GM19395 (cell line): Measurements from ENCODE around the gene GOLPH3L.
"Not testable (repeated sequence)": the region's sequence is repeated elsewhere in the genome, so short reads cannot be mapped to it uniquely, and the experiment has no call there.

Source experiments
- ATAC-seq: cut with Tn5 transposase; IDR thresholded peaks from one replicate; pipeline ENCODE4 v1.9.1; 2021; ENCODE audit warnings: mild to moderate bottlenecking, moderate library complexity; ENCODE audit not compliant: unreplicated experiment

GOLPH3L gene

DNA sequence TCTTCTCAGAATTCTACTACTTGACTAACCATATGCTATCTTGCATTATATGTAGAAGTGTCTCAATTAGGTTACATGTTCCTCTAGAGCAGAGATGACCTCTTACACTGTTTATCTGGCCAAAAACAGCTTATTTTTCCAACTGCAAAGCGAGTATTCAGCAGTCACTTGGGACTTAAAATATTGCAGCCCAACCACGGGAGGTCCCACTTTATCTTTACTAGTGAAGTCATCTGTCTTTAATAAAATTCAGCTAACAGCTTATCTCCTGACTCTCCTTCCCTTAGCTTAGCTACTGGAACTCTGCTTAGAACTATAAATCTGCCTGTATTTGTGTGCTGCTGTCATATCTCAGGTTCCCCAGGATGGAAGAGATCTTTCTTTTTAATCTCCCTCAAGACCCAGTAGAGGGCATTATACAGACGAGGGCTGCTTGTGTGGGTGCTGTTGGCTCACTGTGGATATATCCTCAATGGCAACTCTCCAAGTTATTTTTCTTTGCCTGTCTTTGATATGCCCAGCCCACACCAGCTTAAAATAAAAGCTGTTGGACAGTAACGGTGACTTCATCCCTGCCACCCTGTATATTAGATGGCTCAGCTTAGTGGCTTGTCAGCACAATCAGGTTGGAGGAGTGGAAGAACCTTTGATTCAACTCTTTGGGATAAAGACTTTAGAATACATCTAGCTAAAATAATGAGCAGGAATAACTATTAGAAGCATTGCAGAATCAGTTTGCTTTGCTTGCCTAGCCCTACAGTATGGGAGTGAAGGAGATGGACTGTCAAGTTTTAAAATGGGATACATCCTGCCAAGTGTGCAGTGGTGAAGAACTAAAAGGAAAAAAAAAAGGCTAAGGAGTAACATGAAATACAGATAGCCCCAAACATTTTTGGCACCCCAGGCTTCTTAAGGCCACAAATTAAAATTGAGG, 77.1 kb downstream of the GOLPH3L start:
- ATAC-seq: no peak

DNA sequence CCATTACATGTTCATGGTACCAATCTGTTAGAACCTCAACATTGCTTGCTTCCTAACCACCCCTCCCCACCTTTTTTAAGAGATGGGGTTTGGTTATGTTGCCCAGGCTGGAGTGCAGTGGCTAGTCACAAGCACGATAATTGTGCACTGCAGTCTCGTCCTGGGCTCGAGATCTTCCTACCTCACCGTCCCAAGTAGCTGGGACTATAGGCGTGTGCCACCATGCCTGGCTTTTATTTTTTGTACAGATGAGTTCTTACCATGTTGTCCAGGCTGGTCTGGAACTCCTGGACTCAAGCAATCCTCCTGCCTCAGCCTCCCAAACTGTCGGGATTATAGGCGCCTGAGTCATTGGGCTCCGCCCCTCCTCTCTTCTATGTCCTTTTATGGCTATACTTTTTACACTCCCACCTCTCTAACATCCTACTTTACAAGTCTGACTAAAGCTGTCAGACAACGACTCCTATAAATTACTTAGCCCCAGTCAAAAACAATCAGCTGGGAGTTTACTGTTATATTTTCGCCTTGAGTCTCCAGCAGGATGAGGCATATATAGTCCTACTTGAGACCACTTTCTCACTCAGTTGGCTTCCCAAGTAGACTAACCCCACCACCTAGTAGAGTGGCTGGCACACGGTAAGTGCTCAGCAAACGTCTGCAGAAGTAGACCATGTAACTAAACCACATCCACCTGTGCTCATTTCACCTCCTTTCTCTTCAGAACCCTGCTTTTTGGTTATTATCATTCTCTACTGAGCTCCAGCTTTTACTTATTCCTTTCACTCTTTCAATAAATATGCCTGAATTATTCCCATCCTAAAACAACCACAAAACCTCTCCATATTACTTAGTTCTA, 81.4 kb downstream of the GOLPH3L start:
- no peak for ATAC-seq

DNA sequence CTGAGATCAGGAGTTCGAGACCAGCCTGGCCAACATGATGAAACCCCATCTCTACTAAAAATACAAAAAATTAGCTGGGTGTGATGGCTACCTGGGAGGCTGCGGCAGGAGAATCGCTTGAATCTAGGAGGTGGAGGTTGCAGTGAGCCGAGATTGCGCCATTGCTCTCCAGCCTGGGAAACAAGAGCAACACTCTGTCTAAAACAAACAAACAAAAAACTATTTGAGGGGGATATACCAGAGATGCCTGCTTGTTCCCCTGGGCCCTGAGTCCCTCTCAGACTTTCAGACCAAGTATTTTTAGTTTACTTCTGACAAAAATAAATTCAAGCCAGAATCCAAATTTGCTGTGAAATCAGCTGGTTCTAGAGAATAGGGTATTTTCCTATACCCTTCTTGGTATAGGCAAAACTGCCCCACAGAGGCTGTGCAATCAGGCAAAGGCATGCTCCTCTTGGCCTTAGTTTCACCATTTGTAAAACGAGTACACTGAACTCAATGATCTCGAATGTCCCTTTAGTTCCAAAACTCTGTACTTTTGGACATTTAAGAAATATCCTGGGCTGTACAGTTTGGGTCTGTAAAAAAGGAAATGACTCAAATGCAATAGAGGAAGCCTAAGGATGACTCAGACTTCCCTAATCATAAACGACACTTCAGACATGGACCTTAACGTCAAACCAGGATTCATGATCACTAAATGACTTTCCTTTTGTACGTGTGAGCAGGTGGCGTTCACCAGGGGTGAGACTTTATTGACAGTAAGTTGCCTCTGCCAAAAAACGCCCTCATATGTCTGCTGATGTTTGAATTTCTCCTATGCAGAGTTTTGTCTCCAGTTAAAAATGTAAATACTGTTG, 83.7 kb downstream of the GOLPH3L start:
- ATAC-seq: no peak

DNA sequence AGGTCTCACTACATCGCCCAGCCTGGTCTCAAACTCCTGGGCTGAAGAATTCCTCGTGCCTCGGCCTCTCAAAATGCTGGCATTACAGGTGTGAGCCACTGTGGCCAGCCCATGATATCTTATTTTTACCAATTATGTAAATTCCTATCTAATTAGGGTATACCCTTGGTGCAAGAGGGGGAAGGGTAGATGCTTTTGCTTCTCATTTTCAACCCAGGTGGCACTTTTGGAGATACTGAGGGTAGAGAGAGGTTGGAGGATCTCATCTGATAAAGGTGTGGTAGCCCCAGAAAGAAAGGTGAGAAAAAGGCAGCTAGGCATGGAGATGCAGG, 85.0 kb downstream of the GOLPH3L start:
- no peak for ATAC-seq

DNA sequence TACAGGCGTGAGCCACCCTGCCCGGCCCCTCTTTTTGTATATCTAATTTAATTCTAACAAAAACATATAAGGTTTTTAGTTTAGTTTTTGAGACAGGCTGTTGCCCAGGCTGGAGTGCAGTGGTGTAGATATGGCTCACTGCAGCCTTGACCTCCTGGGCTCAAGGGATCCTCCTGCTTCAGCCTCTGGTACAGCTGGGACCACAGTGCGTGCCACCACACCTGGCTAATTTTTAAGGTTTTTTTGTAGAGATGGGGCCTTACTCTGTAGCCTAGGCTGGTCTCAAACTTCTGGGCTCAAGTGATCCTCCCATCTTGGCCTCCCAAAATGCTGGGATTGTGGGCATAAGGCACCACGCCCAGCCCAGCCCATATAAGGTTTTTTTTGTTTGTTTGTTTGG, 86.4 kb downstream of the GOLPH3L start:
- no peak for ATAC-seq

DNA sequence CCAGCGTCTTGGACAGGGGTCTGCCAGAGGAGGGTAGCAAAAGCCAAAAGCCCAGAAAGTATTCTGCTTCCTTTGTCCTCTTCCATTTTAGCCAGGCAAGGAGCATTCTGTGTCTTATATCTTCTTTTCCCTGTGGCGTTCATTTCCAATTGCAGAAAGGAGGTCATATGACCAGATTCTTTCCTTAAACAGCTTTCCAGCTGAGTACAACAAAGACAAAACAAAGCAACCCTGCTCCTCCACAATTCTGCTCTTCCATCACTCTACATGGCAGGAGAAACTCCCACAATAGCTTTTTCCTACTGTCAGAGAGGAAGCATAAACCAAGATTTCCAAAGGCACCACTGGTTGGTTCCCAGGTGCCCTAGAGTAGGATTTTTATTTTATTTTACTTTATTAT, 87.2 kb downstream of the GOLPH3L start:
- no peak for ATAC-seq

DNA sequence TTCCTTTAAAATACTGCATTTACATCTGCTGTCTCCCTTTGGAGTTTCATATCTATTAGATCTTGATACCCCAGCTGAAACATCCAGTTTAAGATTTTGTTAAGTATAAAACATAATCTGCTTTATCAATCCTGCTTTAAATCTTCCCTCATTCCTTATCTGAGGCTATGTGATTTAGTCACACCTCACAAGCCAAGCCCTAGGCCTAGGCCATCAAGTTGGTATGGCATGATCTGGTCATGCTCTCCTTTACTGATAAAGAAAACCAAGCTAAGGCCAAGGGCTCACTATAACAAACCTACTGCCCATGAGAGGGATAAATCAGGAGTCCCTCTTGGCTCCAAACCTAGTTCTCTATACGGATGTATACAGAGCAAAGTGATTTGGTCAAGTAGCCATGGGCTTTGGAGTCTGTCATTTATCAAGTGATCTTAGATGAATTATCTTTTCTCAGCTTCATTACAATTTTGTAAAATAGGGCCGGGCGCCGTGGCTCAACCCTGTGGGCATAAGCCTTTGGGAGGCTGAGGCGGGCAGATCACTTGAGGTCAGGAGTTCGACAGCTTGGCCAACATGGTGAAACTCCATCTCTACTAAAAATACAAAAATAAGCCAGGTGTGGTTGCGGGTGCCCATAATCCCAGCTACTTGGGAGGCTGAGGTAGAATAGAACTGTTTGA, 90.4 kb downstream of the GOLPH3L start:
- ATAC-seq: no peak

DNA sequence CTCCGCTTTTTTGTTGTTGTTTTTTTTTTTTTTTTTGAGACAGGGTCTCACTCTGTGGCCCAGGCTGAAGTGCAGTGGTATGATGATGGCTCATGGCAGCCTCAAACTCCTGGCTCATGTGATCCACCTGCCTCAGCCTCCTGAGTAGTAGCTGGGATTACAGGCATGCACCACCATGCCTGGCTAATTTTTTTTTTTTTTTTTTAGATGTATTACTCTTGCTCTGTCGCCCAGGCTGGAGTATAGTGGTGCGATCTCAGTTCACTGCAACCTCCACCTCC, 91.6 kb downstream of the GOLPH3L start:
- ATAC-seq: not testable (repeated sequence)

DNA sequence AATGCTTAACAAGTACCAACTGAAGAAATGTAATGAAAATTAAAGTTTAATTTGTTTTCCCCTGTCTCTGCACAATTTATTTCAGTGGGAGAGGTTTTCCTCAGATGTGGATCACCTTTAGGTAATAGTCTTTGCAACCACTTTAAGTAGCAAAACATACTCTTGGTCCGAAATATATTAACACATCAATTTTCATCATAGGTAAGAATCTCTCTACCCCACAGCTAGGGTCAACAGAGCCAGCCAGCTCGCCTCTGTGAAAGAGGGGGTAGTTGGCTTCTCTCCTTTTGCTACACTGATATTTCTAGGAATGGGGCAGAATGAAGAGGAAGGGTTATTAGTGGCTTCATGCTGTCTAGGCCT, 92.7 kb downstream of the GOLPH3L start:
- ATAC-seq: no peak

DNA sequence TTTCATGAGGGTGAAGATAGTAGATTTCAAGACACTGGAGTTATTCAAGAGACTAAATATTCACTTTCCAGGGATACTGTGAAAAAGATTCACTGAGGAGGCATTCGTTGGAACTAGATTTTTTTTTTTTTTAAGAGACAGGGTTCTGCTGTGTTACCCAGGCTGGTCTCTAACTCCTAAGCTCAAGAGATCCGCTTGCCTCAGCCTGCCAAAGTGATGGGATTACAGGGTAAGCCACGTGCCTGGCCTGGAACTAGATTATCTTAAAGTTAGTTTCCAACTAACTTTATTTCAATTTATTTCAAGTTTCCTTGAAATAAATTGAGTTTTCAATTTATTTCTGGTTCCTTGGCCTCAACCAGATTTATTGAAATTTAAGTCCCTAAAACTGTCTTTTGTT, 93.2 kb downstream of the GOLPH3L start:
- no peak for ATAC-seq

DNA sequence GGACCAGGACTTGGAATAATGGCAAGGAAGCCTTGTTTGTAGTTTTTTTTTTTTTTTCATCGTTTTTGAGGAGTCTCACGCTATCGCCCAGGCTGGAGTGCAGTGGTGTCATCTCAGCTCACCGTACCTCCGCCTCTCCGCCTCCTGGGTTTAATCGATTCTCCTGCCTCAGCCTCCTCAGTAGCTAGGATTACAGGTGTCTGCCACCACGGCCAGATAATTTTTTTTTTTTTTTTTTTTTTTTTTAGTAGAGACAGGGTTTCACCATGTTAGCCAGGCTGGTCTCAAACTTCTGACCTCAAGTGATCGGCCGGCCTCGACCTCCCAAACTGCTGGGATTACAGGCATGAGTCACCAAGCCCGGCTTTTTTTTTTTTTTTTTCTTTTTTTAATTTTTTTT, 94.6 kb downstream of the GOLPH3L start:
- ATAC-seq: not testable (repeated sequence)

DNA sequence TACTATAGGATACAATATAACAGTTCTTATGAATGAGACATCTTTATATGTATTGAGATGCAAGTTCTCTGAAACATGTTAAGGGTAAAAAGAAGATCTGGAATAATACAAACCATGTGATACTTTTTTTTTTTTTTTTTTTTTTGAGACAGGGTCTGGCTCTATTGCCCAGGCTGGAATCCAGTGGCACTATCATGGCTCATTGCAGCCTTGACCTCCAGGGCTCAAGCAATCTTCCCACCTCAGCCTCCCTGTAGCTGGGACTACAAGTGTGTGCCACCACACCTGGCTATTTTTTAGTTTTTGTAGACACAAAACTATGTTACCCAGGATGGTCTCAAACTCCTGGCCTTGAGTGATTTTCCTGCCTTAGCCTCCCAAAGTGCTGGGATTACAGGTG, 95.4 kb downstream of the GOLPH3L start:
- no peak for ATAC-seq

DNA sequence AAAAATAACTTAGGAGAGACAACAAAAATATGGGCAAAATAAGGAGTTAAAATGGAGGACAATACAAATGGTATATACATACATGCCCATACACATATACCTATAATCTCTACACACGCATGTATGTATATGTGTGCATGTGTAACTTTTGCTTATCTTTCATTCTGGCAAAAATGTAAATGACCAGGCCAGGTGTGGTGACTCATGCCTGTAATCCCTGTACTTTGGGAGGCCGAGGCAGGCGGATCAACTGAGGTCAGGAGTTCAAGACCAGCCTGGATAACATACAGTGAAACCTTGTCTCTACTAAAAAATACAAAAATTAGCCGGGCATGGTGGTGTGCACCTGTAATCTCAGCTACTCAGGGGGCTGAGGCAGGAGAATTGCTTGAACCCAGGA, 98.6 kb downstream of the GOLPH3L start:
- ATAC-seq: not testable (repeated sequence)

DNA sequence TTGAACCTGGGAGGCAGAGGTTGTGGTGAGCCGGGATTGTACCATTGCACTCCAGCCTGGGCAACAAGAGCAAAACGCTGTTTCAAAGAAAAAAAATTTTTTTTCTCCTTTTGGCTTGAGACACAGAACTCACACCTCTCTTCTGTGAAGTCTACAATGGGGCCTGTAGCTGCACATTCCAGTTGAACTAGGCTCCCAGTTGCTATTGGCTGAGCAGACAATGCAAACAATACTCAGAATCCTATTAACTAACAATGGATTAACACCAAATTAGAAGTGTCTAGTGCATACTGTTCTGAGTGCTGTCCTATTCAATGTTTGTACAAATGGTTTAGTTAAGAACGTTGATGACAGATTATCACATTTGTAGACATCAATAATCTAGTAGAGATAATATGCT, 100.0 kb downstream of the GOLPH3L start:
- ATAC-seq: no peak
